Inferior parietal cortex (tissue), 1 donor: ENCODE data around the gene TJP1.

Experiments used
- DNase-seq: peaks from one replicate; pipeline ENCODE4 v3.0.0-alpha.2; 2016; ENCODE audit errors: extremely low spot score

The TJP1 gene

GRCh38 chr15:29822100-29822683 lies at the start of gene TJP1:
TSS of gene TJP1 (minus strand) at chr15:29822468. CDS start at chr15:29822028, 440 bp downstream.
- peak; percentile 55 for DNase-seq

- DNase-seq: no peak
Measured at GRCh38 chr15:29871401-29871800, 49.1 kb upstream of the TJP1 start.

- DNase-seq: no peak
Measured at GRCh38 chr15:29870495-29871151, 48.4 kb upstream of the TJP1 start.

- no peak for DNase-seq
Measured at GRCh38 chr15:29867241-29868000, 45.2 kb upstream of the TJP1 start.

GRCh38 chr15:29866337-29866736 lies 44.1 kb upstream of the TJP1 start:
- DNase-seq: no peak

- DNase-seq: no peak
Measured at GRCh38 chr15:29864501-29864900, 42.2 kb upstream of the TJP1 start.

GRCh38 chr15:29863438-29863837 lies 41.2 kb upstream of the TJP1 start:
- DNase-seq: no peak

- DNase-seq: no peak
Measured at GRCh38 chr15:29862271-29862670, 40.0 kb upstream of the TJP1 start.

GRCh38 chr15:29860872-29861271 lies 38.6 kb upstream of the TJP1 start:
- no peak for DNase-seq

- DNase-seq: no peak
Measured at GRCh38 chr15:29859973-29860715, 37.9 kb upstream of the TJP1 start.

- no peak for DNase-seq
Measured at GRCh38 chr15:29859293-29859692, 37.0 kb upstream of the TJP1 start.

GRCh38 chr15:29857221-29857789 lies 35.0 kb upstream of the TJP1 start:
- DNase-seq: no peak

- no peak for DNase-seq
Measured at GRCh38 chr15:29854413-29854812, 32.1 kb upstream of the TJP1 start.

GRCh38 chr15:29853211-29853987 lies 31.1 kb upstream of the TJP1 start:
- DNase-seq: no peak

GRCh38 chr15:29852201-29852600 lies 29.9 kb upstream of the TJP1 start:
- DNase-seq: no peak

- no peak for DNase-seq
Measured at GRCh38 chr15:29849716-29850115, 27.4 kb upstream of the TJP1 start.

- DNase-seq: no peak
Measured at GRCh38 chr15:29849218-29849617, 26.9 kb upstream of the TJP1 start.

GRCh38 chr15:29844290-29844903 lies 22.1 kb upstream of the TJP1 start:
- DNase-seq: no peak

GRCh38 chr15:29842290-29842689 lies 20.0 kb upstream of the TJP1 start:
- no peak for DNase-seq

GRCh38 chr15:29840926-29841325 lies 18.7 kb upstream of the TJP1 start:
- DNase-seq: no peak

- DNase-seq: no peak
Measured at GRCh38 chr15:29840054-29840453, 17.8 kb upstream of the TJP1 start.
